Keratinocyte (primary cell): ENCODE measurements around the gene ATL2. TPM values are rescaled to one million over a fixed set of nuclear protein-coding genes. Genes with fewer than 3 reads are reported as not detected.
"Not testable (repeated sequence)": the region's sequence is repeated elsewhere in the genome, so short reads cannot be mapped to it uniquely, and the experiment has no call there.

ENCODE experiments used
- DNase-seq: peaks from one replicate; pipeline ENCODE4 v3.0.0-alpha.2; 2011; ENCODE audit warnings: low read depth, missing footprints, low spot score
- FAIRE-seq: peaks from 2 replicates; lab custom pipeline; 2011; peaks lifted over from hg19 to GRCh38; lab: Jason Lieb, UNC
- H2AFZ ChIP-seq: 2 replicates; pipeline ENCODE4 v1.6.0; 2012; ENCODE audit warnings: low read length, control low read depth, inconsistent platforms; ENCODE audit not compliant: control insufficient read depth
- H3K27ac ChIP-seq: 2 replicates; pipeline ENCODE4 v1.5.1; 2011; ENCODE audit warnings: low read length; ENCODE audit not compliant: control insufficient read depth, insufficient read depth
- H3K27me3 ChIP-seq: 3 replicates; pipeline ENCODE4 v1.6.0; 2011; ENCODE audit warnings: low read length; ENCODE audit not compliant: control insufficient read depth, insufficient read depth; ENCODE audit errors: extremely low read depth
- H3K36me3 ChIP-seq, 2 experiments: 2 replicates in 1 of 2; 3 replicates in 1 of 2; pipeline ENCODE4 v1.5.1; 2011; ENCODE audit warnings: low read length in 2 of 2, mild to moderate bottlenecking in 1 of 2; ENCODE audit not compliant: control insufficient read depth in 2 of 2, insufficient read depth in 2 of 2; ENCODE audit errors: extremely low read depth in 1 of 2
- H3K4me1 ChIP-seq: 3 replicates; pipeline ENCODE4 v1.5.1; 2011; ENCODE audit warnings: low read length; ENCODE audit not compliant: control insufficient read depth, insufficient read depth; ENCODE audit errors: extremely low read depth
- H3K4me2 ChIP-seq: 3 replicates; pipeline ENCODE4 v1.6.0; 2011; ENCODE audit warnings: low read depth, low read length; ENCODE audit not compliant: control insufficient read depth, insufficient read depth; ENCODE audit errors: extremely low read depth
- H3K4me3 ChIP-seq, 3 experiments: fragments of 200-600 bp in 1 of 3; sonication (generic) in 1 of 3; 2 replicates in 2 of 3; 3 replicates in 1 of 3; pipeline ENCODE4 v1.5.1; 2011 to 2016; ENCODE audit warnings: low read length in 3 of 3, mild to moderate bottlenecking in 3 of 3, control low read depth in 2 of 3, inconsistent platforms in 1 of 3, low read depth in 1 of 3, mixed read lengths in 1 of 3, mixed run types in 1 of 3, moderate library complexity in 1 of 3; ENCODE audit not compliant: control insufficient read depth in 2 of 3, insufficient read depth in 2 of 3; ENCODE audit errors: extremely low read depth in 1 of 3
- H3K79me2 ChIP-seq: 2 replicates; pipeline ENCODE4 v1.6.0; 2012; ENCODE audit warnings: low read length; ENCODE audit not compliant: control insufficient read depth, insufficient read depth
- H3K9ac ChIP-seq: 3 replicates; pipeline ENCODE4 v1.6.0; 2011; ENCODE audit warnings: low read length; ENCODE audit not compliant: control insufficient read depth, insufficient read depth; ENCODE audit errors: extremely low read depth
- H3K9me1 ChIP-seq: 3 replicates; pipeline ENCODE4 v1.6.0; 2011; ENCODE audit warnings: low read length; ENCODE audit not compliant: control insufficient read depth, insufficient read depth; ENCODE audit errors: extremely low read depth
- H3K9me3 ChIP-seq: 2 replicates; pipeline ENCODE4 v1.5.1; 2012; ENCODE audit warnings: low read depth, low read length; ENCODE audit not compliant: control insufficient read depth
- H4K20me1 ChIP-seq: 3 replicates; pipeline ENCODE4 v1.6.0; 2011; ENCODE audit warnings: low read length; ENCODE audit not compliant: control insufficient read depth, insufficient read depth; ENCODE audit errors: extremely low read depth
- CTCF ChIP-seq, 3 experiments: IDR thresholded peaks in 1 of 3; conservative IDR thresholded peaks in 1 of 3; optimal IDR thresholded peaks in 1 of 3; 2 replicates in 2 of 3; 3 replicates in 1 of 3; pipeline versions ENCODE3 to v1.5.1; 2011; ENCODE audit warnings: low read length in 3 of 3, mild to moderate bottlenecking in 3 of 3, moderate library complexity in 2 of 3, control low read depth in 1 of 3, inconsistent platforms in 1 of 3; ENCODE audit not compliant: insufficient read depth in 2 of 3; ENCODE audit errors: extremely low read depth in 1 of 3
- EZH2 ChIP-seq: IDR thresholded peaks from one replicate; pipeline ENCODE4 v1.6.1; 2012; ENCODE audit warnings: inconsistent platforms, mild to moderate bottlenecking, low read length, moderate library complexity
- dilution Hi-C: fragments of 300-500 bp; cut with MboI; formaldehyde crosslinking; loops from one replicate; pipeline ENCODE4 v1.7.0; 2020; ENCODE audit warnings: low sequenced_read_pairs; ENCODE audit not compliant: extremely low pct_ligation_motif_present
- polyA plus RNA-seq, 5 experiments: library from polyadenylated mRNA; depleted of rRNA in 3 of 5; stranded (reverse) in 3 of 5; stranded (forward) in 1 of 5; unstranded in 1 of 5; fragments of >200 nt; gene quantifications; 1 replicate in 1 of 5; 2 replicates in 3 of 5; 3 replicates in 1 of 5; pipeline versions ENCODE4 v1.2.1 to v1.2.3, GENCODE V29; 2011 to 2012; ENCODE audit warnings: missing spikeins in 2 of 5, low read depth in 1 of 5, low replicate concordance in 1 of 5

ATL2 gene
- polyA plus RNA-seq, 1 donor (not counting 4 experiments of a cell fraction or from before 2014, with no cell fraction given) = 83.2 TPM

- Histone ChIP-seq H3K4me3 (no peak overlapping the region), H3K9me3 (no peaks in the 10 kb centered on the region), H3K27me3 (no peaks in the 10 kb centered on the region), H3K9me1 (no peaks in the 10 kb centered on the region), H2AFZ (no peak overlapping the region), H3K27ac (no peak overlapping the region), H3K9ac (no peak overlapping the region), H3K36me3 (peaks cover 0 to 11% of the 10 kb centered on the region in 2 experiments), H4K20me1 (no peaks in the 10 kb centered on the region), H3K4me1 (no peaks in the 10 kb centered on the region), H3K4me2 (no peak overlapping the region), H3K79me2 (peaks cover 41% of the 10 kb centered on the region)
- no peak for TF ChIP-seq CTCF (optimal IDR thresholded peaks at IDR 0.05 in 1 of 3, IDR thresholded peaks at IDR 0.05 in 1 of 3, conservative IDR thresholded peaks at IDR 0.05 in 1 of 3; ENCODE audit: extremely low read depth in 1 of 3, insufficient read depth in 2 of 3, low read length in 3 of 3)
- TF ChIP-seq EZH2 = no peak
- no peak for DNase-seq
- FAIRE-seq = no peak
- dilution Hi-C loops = no loop called here
Measured at GRCh38 chr2:38322224-38322914, 54.7 kb downstream of the ATL2 start.

DNA sequence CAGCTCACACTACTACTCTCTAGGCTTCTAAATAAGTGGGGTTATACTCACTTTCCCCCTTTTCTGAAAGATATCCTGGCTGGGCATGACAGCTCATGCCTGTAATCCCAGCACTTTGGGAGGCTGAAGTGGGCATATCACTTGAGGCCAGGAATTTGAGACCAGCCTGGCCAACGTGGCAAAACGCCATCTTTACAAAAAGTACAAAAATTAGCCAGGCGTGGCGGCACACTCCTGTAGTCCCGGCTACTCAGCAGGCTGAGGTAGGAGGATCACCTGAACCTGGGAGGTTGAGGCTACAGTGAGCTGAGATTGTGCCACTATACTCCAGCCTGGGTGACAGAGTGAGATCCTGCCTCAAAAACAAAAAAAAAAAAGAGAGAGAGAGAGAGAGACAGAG lies 57.8 kb downstream of the ATL2 start:
- H3K27ac ChIP-seq, H3K4me3 ChIP-seq, FAIRE-seq, H3K4me2 ChIP-seq, dilution Hi-C loops, DNase-seq, H3K9me1 ChIP-seq, H2AFZ ChIP-seq, H3K4me1 ChIP-seq, H3K9me3 ChIP-seq, H3K27me3 ChIP-seq, H4K20me1 ChIP-seq, H3K9ac ChIP-seq: not testable (repeated sequence)
- Histone ChIP-seq H3K36me3 (peaks cover 3 to 11% of the 10 kb centered on the region in 2 experiments), H3K79me2 (peaks cover 19% of the 10 kb centered on the region)

- no peaks in the 10 kb centered on the region for H3K9me3 ChIP-seq
- H3K36me3 ChIP-seq = peaks cover 13 to 20% of the 10 kb centered on the region in 2 experiments
- no peak overlapping the region for H3K4me3 ChIP-seq
- TF ChIP-seq EZH2 = no peak
- no peak for TF ChIP-seq CTCF (optimal IDR thresholded peaks at IDR 0.05 in 1 of 3, IDR thresholded peaks at IDR 0.05 in 1 of 3, conservative IDR thresholded peaks at IDR 0.05 in 1 of 3; ENCODE audit: extremely low read depth in 1 of 3, insufficient read depth in 2 of 3, low read length in 3 of 3)
- H3K79me2 ChIP-seq = peaks cover 13% of the 10 kb centered on the region
- H3K4me2 ChIP-seq = no peak overlapping the region
- DNase-seq = no peak
- FAIRE-seq = no peak
- no peak overlapping the region for H3K9ac ChIP-seq
- H3K27me3 ChIP-seq = no peaks in the 10 kb centered on the region
- H3K27ac ChIP-seq = no peak overlapping the region
- H4K20me1 ChIP-seq = no peaks in the 10 kb centered on the region
- no peak overlapping the region for H2AFZ ChIP-seq
- no peaks in the 10 kb centered on the region for H3K4me1 ChIP-seq
- dilution Hi-C loops = no loop called here
- no peaks in the 10 kb centered on the region for H3K9me1 ChIP-seq
Measured at GRCh38 chr2:38317725-38318124, 59.3 kb downstream of the ATL2 start.
